Lung (tissue), 13 donors: ENCODE data around the gene PTPMT1. TPM values are rescaled to one million over a fixed set of nuclear protein-coding genes. Genes with fewer than 3 reads are reported as not detected.
A peak's percentile ranks its signal among the peaks of the same experiment; 100 is the strongest.

ENCODE experiments used
- ATAC-seq: fragments of 200-7000 bp; cut with Tn5 transposase; one replicate; pipeline ENCODE4 v1.9.1; 2020; ENCODE audit warnings: moderate number of reproducible peaks; ENCODE audit not compliant: insufficient read depth, low FRiP score
- DNase-seq, 3 donors: peaks; one replicate each; pipeline ENCODE4 v3.0.0-alpha.2; 2013 to 2017
- H3K27ac ChIP-seq, 2 donors: one replicate each; pipeline ENCODE4 v1.5.1; 2013; ENCODE audit warnings: mild to moderate bottlenecking in 2 of 2, moderate library complexity in 2 of 2, control low read depth in 1 of 2, inconsistent platforms in 1 of 2, low read depth in 1 of 2, low read length in 1 of 2
- H3K27me3 ChIP-seq, 3 donors: one replicate each; pipeline ENCODE4 v1.5.1; 2013; ENCODE audit warnings: low read length in 2 of 3; ENCODE audit not compliant: control insufficient read depth in 3 of 3, insufficient read depth in 3 of 3
- H3K36me3 ChIP-seq, 4 donors: one replicate each; pipeline ENCODE4 v1.5.1; 2013; ENCODE audit warnings: low read length in 4 of 4, mild to moderate bottlenecking in 1 of 4, moderate library complexity in 1 of 4; ENCODE audit not compliant: control insufficient read depth in 4 of 4, insufficient read depth in 4 of 4
- H3K4me1 ChIP-seq, 5 donors: one replicate each; pipeline ENCODE4 v1.5.1; 2013; ENCODE audit warnings: low read length in 5 of 5, mild to moderate bottlenecking in 2 of 5, moderate library complexity in 1 of 5; ENCODE audit not compliant: control insufficient read depth in 5 of 5, insufficient read depth in 5 of 5
- H3K4me3 ChIP-seq: one replicate; pipeline ENCODE4 v1.5.1; 2013; ENCODE audit warnings: mild to moderate bottlenecking, control low read depth, moderate library complexity
- H3K9ac ChIP-seq, 2 donors: one replicate each; pipeline ENCODE4 v1.5.1; 2013; ENCODE audit warnings: low read length in 2 of 2, control low read depth in 1 of 2; ENCODE audit not compliant: insufficient read depth in 1 of 2
- H3K9me3 ChIP-seq, 4 donors: one replicate each; pipeline ENCODE4 v1.5.1; 2013; ENCODE audit warnings: low read length in 3 of 4, mild to moderate bottlenecking in 1 of 4, moderate library complexity in 1 of 4; ENCODE audit not compliant: control insufficient read depth in 4 of 4, insufficient read depth in 3 of 4
- WGBS, 2 donors: extraction: QIAGEN DNeasy Blood & Tissue Kit; methylation state at CpG; one replicate each; pipeline ENCODE4 v1.1.7; 2013; 5-methylcytosine and 5-hydroxymethylcytosine counted together
- polyA plus RNA-seq, 2 donors: library from polyadenylated mRNA; stranded (reverse); fragments of 200-250 nt; gene quantifications; one replicate each; pipeline ENCODE4 v1.2.1, GENCODE V29; 2013
- small RNA-seq: library from RNA; depleted of rRNA; stranded (forward); fragments of <200 nt; gene quantifications from one replicate; pipeline ENCODE3, GENCODE V24; 2014; ENCODE audit warnings: low replicate concordance
- total RNA-seq, 2 donors: library from RNA; depleted of rRNA in 1 of 2; stranded (reverse); fragments of >200 nt in 1 of 2; gene quantifications; one replicate each; pipeline ENCODE4 v1.2.1, GENCODE V29; 2014 to 2021
- TF ChIP-seq, protein P1 (sequence below): IDR thresholded peaks from 2 replicates; pipeline ENCODE4 v1.5.1; 2012; ENCODE audit warnings: mild to moderate bottlenecking; ENCODE audit errors: control extremely low read depth, extremely low read depth
- donor health status: control.
- donor health status: control.
- donor health status: Bipolar disorder and iron deficiency.
- donor health status: healthy.
- donor health status: DM: yes; HTN: yes; CAD: no.

Gene PTPMT1
- total and polyA plus RNA-seq, 4 donors = 45.1 to 91.6 (median 68.5) TPM

DNA sequence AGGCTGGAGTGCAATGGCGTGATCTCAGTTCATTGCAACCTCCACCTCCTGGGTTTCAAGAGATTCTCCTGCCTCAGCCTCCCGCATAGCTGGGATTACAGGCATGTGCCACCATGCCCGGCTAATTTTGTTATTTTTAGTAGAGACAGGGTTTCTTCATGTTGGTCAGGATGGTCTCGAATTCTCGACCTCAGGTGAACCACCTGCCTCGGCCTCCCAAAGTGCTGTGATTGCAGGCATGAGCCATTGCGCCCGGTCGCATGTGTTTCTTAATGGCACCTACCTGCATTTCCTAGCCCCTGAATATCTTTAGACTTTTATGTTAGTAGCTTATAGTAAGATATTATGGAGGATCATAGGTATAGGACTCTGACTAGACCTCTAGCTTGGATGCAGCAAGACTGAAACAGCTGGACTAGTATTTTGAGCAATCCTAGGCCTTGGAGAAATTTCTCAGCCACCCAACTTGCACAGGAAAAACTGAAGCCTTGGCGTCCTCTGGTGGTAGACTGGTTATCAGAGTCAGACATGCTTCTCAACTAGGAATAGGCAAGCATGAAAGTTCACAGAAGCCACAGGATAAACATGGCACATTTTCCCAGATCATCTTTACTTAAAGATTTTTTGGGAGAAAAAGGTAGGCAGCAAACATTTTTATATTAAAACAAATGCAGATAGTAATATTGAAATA lies 51.5 kb downstream of the PTPMT1 start:
- H3K9ac ChIP-seq = no peak overlapping the region
- H3K9me3 ChIP-seq = no peaks in the 10 kb centered on the region
- H3K27me3 ChIP-seq = no peaks in the 10 kb centered on the region
- no peak overlapping the region for H3K27ac ChIP-seq
- ATAC-seq = no peak
- H3K36me3 ChIP-seq = peaks cover 12 to 14% (median 13%) of the 10 kb centered on the region in 4 donors
- H3K4me1 ChIP-seq = no peaks in the 10 kb centered on the region
- WGBS, 2 donors = 85 to 89% methylated on average over 10 of the region's 10 CpGs
- peak; percentile 63 to 84 (median 73) for DNase-seq
- TF ChIP-seq, protein P1, sequence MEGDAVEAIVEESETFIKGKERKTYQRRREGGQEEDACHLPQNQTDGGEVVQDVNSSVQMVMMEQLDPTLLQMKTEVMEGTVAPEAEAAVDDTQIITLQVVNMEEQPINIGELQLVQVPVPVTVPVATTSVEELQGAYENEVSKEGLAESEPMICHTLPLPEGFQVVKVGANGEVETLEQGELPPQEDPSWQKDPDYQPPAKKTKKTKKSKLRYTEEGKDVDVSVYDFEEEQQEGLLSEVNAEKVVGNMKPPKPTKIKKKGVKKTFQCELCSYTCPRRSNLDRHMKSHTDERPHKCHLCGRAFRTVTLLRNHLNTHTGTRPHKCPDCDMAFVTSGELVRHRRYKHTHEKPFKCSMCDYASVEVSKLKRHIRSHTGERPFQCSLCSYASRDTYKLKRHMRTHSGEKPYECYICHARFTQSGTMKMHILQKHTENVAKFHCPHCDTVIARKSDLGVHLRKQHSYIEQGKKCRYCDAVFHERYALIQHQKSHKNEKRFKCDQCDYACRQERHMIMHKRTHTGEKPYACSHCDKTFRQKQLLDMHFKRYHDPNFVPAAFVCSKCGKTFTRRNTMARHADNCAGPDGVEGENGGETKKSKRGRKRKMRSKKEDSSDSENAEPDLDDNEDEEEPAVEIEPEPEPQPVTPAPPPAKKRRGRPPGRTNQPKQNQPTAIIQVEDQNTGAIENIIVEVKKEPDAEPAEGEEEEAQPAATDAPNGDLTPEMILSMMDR = peak; percentile 46
- no peak overlapping the region for H3K4me3 ChIP-seq

DNA sequence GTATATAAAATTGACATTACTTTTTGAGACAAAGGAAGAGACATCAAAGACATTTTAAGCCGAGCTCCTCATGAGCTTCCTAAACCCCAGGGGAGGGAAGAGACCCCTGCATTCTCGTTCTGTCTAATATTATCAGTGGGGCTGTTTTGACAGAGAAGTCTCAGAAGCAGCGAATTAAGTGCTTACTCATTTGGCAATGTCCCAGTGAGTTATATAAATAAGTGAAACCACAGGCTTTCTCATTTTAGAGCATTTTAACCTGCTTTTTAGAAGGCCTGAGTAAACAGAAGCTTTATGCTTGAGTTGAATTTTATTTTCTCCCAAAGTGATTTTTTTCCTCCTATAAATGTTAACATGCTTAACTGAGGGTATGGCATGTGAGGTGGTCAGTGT lies 52.0 kb downstream of the PTPMT1 start:
- WGBS, 2 donors = 35 to 42% methylated on average over 3 of the region's 3 CpGs
- Histone ChIP-seq H3K36me3 (peaks cover 13 to 18% (median 14%) of the 10 kb centered on the region in 4 donors), H3K9ac (no peak overlapping the region), H3K9me3 (no peaks in the 10 kb centered on the region), H3K27ac (no peak overlapping the region), H3K4me3 (no peak overlapping the region), H3K4me1 (no peaks in the 10 kb centered on the region), H3K27me3 (no peaks in the 10 kb centered on the region)
- DNase-seq (no peak), ATAC-seq (no peak)
- TF ChIP-seq, protein P1 = no peak

DNA sequence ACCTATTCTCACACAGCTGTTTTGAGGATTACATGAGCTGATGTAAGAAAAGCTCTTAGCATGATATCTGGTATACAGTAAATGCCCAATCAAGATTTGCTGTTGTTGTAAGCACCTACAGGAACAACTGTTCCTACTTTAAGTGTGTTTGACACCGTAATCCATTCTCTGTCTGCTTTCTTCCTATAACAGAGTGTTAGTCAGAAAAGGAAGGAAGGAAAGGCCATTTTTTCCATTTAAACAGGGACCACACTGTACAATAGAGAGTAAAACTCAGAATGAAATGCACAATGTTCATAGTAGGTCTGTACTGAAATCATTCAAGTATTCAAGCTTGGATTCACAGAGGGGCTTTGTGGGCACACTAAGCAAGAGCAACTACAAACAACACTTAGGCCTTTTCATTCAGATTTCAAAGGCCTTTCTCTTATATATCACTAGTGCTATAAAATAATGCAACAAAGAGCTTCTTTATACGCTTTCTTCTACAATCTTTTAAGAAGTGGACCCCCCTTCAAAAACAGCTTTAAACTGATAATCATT lies 55.5 kb downstream of the PTPMT1 start:
- TF ChIP-seq, protein P1 = no peak
- DNase-seq (no peak), ATAC-seq (no peak)
- Histone ChIP-seq H3K4me3 (no peak overlapping the region), H3K27me3 (no peaks in the 10 kb centered on the region), H3K9ac (no peak overlapping the region), H3K4me1 (no peaks in the 10 kb centered on the region), H3K9me3 (no peaks in the 10 kb centered on the region), H3K27ac (no peak overlapping the region), H3K36me3 (peaks cover 21 to 27% (median 25%) of the 10 kb centered on the region in 4 donors)
- WGBS, 2 donors = 89 to 92% methylated on average over 2 of the region's 2 CpGs

Small RNA genes within 50 kb of the gene (small RNA-seq; reads per million reads assigned to genes)
- gene RN7SL652P (not detected), gene RNU5E-10P (0.06 reads per million)

Other genes with a start within 250 kb of the PTPMT1 start
- gene MYBPC3, start 212.9 kb upstream of the PTPMT1 start, total RNA-seq = 1 to 10 TPM; 1.0 to 1.1 TPM
- gene MYBPC3, start 212.9 kb upstream of the PTPMT1 start, polyA plus RNA-seq = 1 to 10 TPM in 1 of 2 donors, under 1 TPM in 1; 0.89 to 3.4 TPM
- 100 to 1,000 TPM in 1 of 2 donors, 10 to 100 TPM in 1; 27.6 to 188 TPM for gene SPI1, start 187.1 kb upstream of the PTPMT1 start, total RNA-seq
- 100 to 1,000 TPM; 123 to 344 TPM for gene SPI1, start 187.1 kb upstream of the PTPMT1 start, polyA plus RNA-seq
- 10 to 100 TPM; 31.8 to 83.8 TPM for gene SLC39A13, start 157.0 kb upstream of the PTPMT1 start, total RNA-seq
- gene SLC39A13, start 157.0 kb upstream of the PTPMT1 start, polyA plus RNA-seq = 10 to 100 TPM; 67.5 to 82.2 TPM
- gene PSMC3, start 139.2 kb upstream of the PTPMT1 start, total RNA-seq = 100 to 1,000 TPM in 1 of 2 donors, 10 to 100 TPM in 1; 61.6 to 137 TPM
- 100 to 1,000 TPM; 145 to 192 TPM for gene PSMC3, start 139.2 kb upstream of the PTPMT1 start, polyA plus RNA-seq
- gene RAPSN, start 116.5 kb upstream of the PTPMT1 start, total RNA-seq = 1 to 10 TPM in 1 of 2 donors, not detected in 1; 1.5 TPM
- gene RAPSN, start 116.5 kb upstream of the PTPMT1 start, polyA plus RNA-seq = under 1 TPM; 0.38 to 0.49 TPM
- 100 to 1,000 TPM in 1 of 2 donors, 10 to 100 TPM in 1; 92.4 to 184 TPM for gene CELF1, start 12.5 kb upstream of the PTPMT1 start, total RNA-seq
- 10 to 100 TPM; 32.2 to 35.2 TPM for gene CELF1, start 12.5 kb upstream of the PTPMT1 start, polyA plus RNA-seq
- 10 to 100 TPM; 15.0 to 17.1 TPM for gene KBTBD4, start 13.4 kb downstream of the PTPMT1 start, total RNA-seq
- gene KBTBD4, start 13.4 kb downstream of the PTPMT1 start, polyA plus RNA-seq = 10 to 100 TPM in 1 of 2 donors, 1 to 10 TPM in 1; 5.8 to 16.9 TPM
- 10 to 100 TPM; 32.2 to 89.5 TPM for gene NDUFS3, start 13.5 kb downstream of the PTPMT1 start, total RNA-seq
- gene NDUFS3, start 13.5 kb downstream of the PTPMT1 start, polyA plus RNA-seq = 100 to 1,000 TPM in 1 of 2 donors, 10 to 100 TPM in 1; 90.5 to 168 TPM
- under 1 TPM in 1 of 2 donors, not detected in 1; 0.34 TPM for gene FAM180B, start 21.1 kb downstream of the PTPMT1 start, total RNA-seq
- under 1 TPM; 0.05 to 0.10 TPM for gene FAM180B, start 21.1 kb downstream of the PTPMT1 start, polyA plus RNA-seq
- 1 to 10 TPM in 1 of 2 donors, under 1 TPM in 1; 0.40 to 1.8 TPM for gene C1QTNF4, start 28.8 kb downstream of the PTPMT1 start, total RNA-seq
- gene C1QTNF4, start 28.8 kb downstream of the PTPMT1 start, polyA plus RNA-seq = 1 to 10 TPM; 1.1 to 1.2 TPM
- gene MTCH2, start 77.0 kb downstream of the PTPMT1 start, total RNA-seq = 10 to 100 TPM; 33.0 to 76.2 TPM
- gene MTCH2, start 77.0 kb downstream of the PTPMT1 start, polyA plus RNA-seq = 10 to 100 TPM; 45.4 to 74.3 TPM
- 10 to 100 TPM; 11.0 to 12.5 TPM for gene AGBL2, start 149.8 kb downstream of the PTPMT1 start, total RNA-seq
- 1 to 10 TPM; 3.1 to 3.2 TPM for gene AGBL2, start 149.8 kb downstream of the PTPMT1 start, polyA plus RNA-seq
- gene FNBP4, start 201.7 kb downstream of the PTPMT1 start, total RNA-seq = 100 to 1,000 TPM in 1 of 2 donors, 10 to 100 TPM in 1; 74.6 to 172 TPM
- 10 to 100 TPM; 37.3 to 44.4 TPM for gene FNBP4, start 201.7 kb downstream of the PTPMT1 start, polyA plus RNA-seq